PC-3 (cell line): ENCODE results near the gene CEPT1. TPM values are rescaled to one million over a fixed set of nuclear protein-coding genes. Genes with fewer than 3 reads are reported as not detected.
A peak's percentile ranks its signal among the peaks of the same experiment; 100 is the strongest.

Source experiments
- ATAC-seq: fragments of 200-7000 bp; cut with Tn5 transposase; 2 replicates; pipeline ENCODE4 v1.9.1; 2020; ENCODE audit warnings: mild to moderate bottlenecking, moderate library complexity
- BruUV-seq: library from RNA; stranded (reverse); fragments of 400-500 nt; replicated peaks from 2 replicates; lab custom pipeline; 2021; lab: Mats Ljungman, UMichigan
- CTCF ChIA-PET: fragments of 300-600 bp; sonication (Branson Sonifier 250); formaldehyde crosslinking; loops from one replicate; lab custom pipeline; 2022; ENCODE audit warnings: antibody characterized with exemption; lab: Charles Lee
- POLR2A ChIA-PET: fragments of 300-600 bp; sonication (Branson Sonifier 250); formaldehyde crosslinking; loops from one replicate; lab custom pipeline; 2022; ENCODE audit warnings: antibody characterized with exemption; ENCODE audit not compliant: unreplicated experiment; lab: Charles Lee
- DNase-seq: peaks from one replicate; pipeline ENCODE4 v3.0.0-alpha.2; 2015
- H2AFZ ChIP-seq: fragments of 300-600 bp; sonication (generic); 2 replicates; pipeline ENCODE4 v1.6.0; 2016; ENCODE audit warnings: antibody characterized with exemption, low read length
- H3F3A ChIP-seq: fragments of 300-600 bp; sonication (generic); one replicate; pipeline ENCODE4 v1.6.0; 2017; ENCODE audit warnings: antibody characterized with exemption, low read length, control low read depth, mild to moderate bottlenecking; ENCODE audit not compliant: unreplicated experiment
- H3K27ac ChIP-seq: fragments of 300-600 bp; sonication (generic); 2 replicates; pipeline ENCODE4 v1.5.1; 2016; ENCODE audit warnings: mild to moderate bottlenecking, low read length
- H3K27me3 ChIP-seq: fragments of 300-600 bp; sonication (generic); 2 replicates; pipeline ENCODE4 v1.6.1; 2016; ENCODE audit warnings: low read length, mixed read lengths
- H3K36me3 ChIP-seq: fragments of 300-600 bp; sonication (generic); 2 replicates; pipeline ENCODE4 v1.6.1; 2016; ENCODE audit warnings: low read depth, mixed run types, low read length, mixed read lengths
- H3K4me1 ChIP-seq: fragments of 300-600 bp; sonication (generic); 2 replicates; pipeline ENCODE4 v1.5.1; 2016; ENCODE audit warnings: low read length; ENCODE audit not compliant: insufficient read depth
- H3K4me2 ChIP-seq: fragments of 300-600 bp; sonication (generic); 2 replicates; pipeline ENCODE4 v1.6.0; 2016; ENCODE audit warnings: low read length
- H3K4me3 ChIP-seq: fragments of 300-600 bp; sonication (generic); 2 replicates; pipeline ENCODE4 v1.5.1; 2016; ENCODE audit warnings: mild to moderate bottlenecking, low read length, mixed read lengths
- H3K79me2 ChIP-seq: fragments of 300-600 bp; sonication (generic); 2 replicates; pipeline ENCODE4 v1.6.1; 2017; ENCODE audit warnings: low read length, mixed read lengths
- H3K9ac ChIP-seq: fragments of 300-600 bp; sonication (generic); 2 replicates; pipeline ENCODE4 v1.6.0; 2016; ENCODE audit warnings: mild to moderate bottlenecking, low read length
- H3K9me2 ChIP-seq: fragments of 300-600 bp; sonication (generic); replicated peaks from 2 replicates; pipeline ENCODE4 v1.6.1; 2016; ENCODE audit warnings: mixed run types, low read length, mixed read lengths
- H3K9me3 ChIP-seq: fragments of 300-600 bp; sonication (generic); 2 replicates; pipeline ENCODE4 v1.6.1; 2016; ENCODE audit warnings: low read length, mixed read lengths
- H4K20me1 ChIP-seq: fragments of 300-600 bp; sonication (generic); 2 replicates; pipeline ENCODE4 v1.6.1; 2016; ENCODE audit warnings: low read length, mixed read lengths
- CTCF ChIP-seq: fragments of 300-600 bp; sonication (generic); conservative IDR thresholded peaks from 2 replicates; pipeline ENCODE4 v1.5.1; 2017; ENCODE audit warnings: antibody characterized with exemption, low read depth, mild to moderate bottlenecking, low read length
- EZH2 ChIP-seq: fragments of 300-600 bp; sonication (generic); IDR thresholded peaks from one replicate; pipeline ENCODE4 v1.6.1; 2017; ENCODE audit warnings: antibody characterized with exemption, mild to moderate bottlenecking, low read length; ENCODE audit not compliant: unreplicated experiment
- EZH2phosphoT487 ChIP-seq: fragments of 300-600 bp; sonication (generic); IDR thresholded peaks from 2 replicates; pipeline ENCODE4 v1.6.1; 2018; ENCODE audit warnings: mild to moderate bottlenecking, antibody characterized with exemption, low read length, borderline replicate concordance
- intact Hi-C: fragments of 100-400 bp; cut with micrococcal nuclease; formaldehyde crosslinking; loops from 2 replicates; pipeline ENCODE4 v1.9.0; 2023
- total RNA-seq: library from RNA; depleted of rRNA; stranded (reverse); fragments of >200 nt; gene quantifications from 2 replicates; pipeline ENCODE4 v1.2.3, GENCODE V29; 2014

CEPT1 gene
- total RNA-seq, 1 experiment from 2014 or later, result 20.6 TPM

GRCh38 chr1:111204983-111205713 is 65.1 kb downstream of the CEPT1 start:
- no peaks in the 10 kb centered on the region for H3K79me2 ChIP-seq
- H3K4me3 ChIP-seq, result no peak overlapping the region
- DNase-seq, result no peak
- H3K27me3 ChIP-seq, result no peaks in the 10 kb centered on the region
- H3K9me3 ChIP-seq, result no peaks in the 10 kb centered on the region
- H3K4me1 ChIP-seq, result peaks cover 32% of the 10 kb centered on the region
- H3K36me3 ChIP-seq, result no peaks in the 10 kb centered on the region
- TF ChIP-seq EZH2, result no peak
- TF ChIP-seq EZH2phosphoT487, result no peak
- ChIA-PET CTCF (no interaction called here), POLR2A (no interaction called here)
- H3F3A ChIP-seq, result no peaks in the 10 kb centered on the region
- intact Hi-C loops, result no loop called here
- H3K4me2 ChIP-seq, result no peak overlapping the region; the same call in 1 of the 2 replicates
- H3K9ac ChIP-seq, result no peak overlapping the region
- no peaks in the 10 kb centered on the region for H4K20me1 ChIP-seq
- BruUV-seq, result no TSS peak
- H2AFZ ChIP-seq, result no peak overlapping the region; the same call in 1 of the 2 replicates
- H3K27ac ChIP-seq, result no peak overlapping the region
- H3K9me2 ChIP-seq, result no peaks in the 10 kb centered on the region
- no peak for ATAC-seq

GRCh38 chr1:111205714-111206050 is 65.7 kb downstream of the CEPT1 start:
- POLR2A ChIA-PET, result no interaction called here
- Histone ChIP-seq H4K20me1 (no peaks in the 10 kb centered on the region), H3K4me1 (peaks cover 32% of the 10 kb centered on the region), H3F3A (no peaks in the 10 kb centered on the region), H2AFZ (no peak overlapping the region), H3K4me3 (no peak overlapping the region), H3K9me2 (no peaks in the 10 kb centered on the region), H3K27me3 (no peaks in the 10 kb centered on the region), H3K36me3 (no peaks in the 10 kb centered on the region), H3K27ac (no peak overlapping the region), H3K9me3 (no peaks in the 10 kb centered on the region), H3K4me2 (no peak overlapping the region), H3K79me2 (no peaks in the 10 kb centered on the region), H3K9ac (no peak overlapping the region)
- no TSS peak for BruUV-seq
- ATAC-seq (no peak), DNase-seq (no peak)
- intact Hi-C loops, result no loop called here
- no peak for TF ChIP-seq EZH2
- TF ChIP-seq EZH2phosphoT487, result no peak
- no peak for TF ChIP-seq CTCF
- CTCF ChIA-PET, result no interaction called here

DNA sequence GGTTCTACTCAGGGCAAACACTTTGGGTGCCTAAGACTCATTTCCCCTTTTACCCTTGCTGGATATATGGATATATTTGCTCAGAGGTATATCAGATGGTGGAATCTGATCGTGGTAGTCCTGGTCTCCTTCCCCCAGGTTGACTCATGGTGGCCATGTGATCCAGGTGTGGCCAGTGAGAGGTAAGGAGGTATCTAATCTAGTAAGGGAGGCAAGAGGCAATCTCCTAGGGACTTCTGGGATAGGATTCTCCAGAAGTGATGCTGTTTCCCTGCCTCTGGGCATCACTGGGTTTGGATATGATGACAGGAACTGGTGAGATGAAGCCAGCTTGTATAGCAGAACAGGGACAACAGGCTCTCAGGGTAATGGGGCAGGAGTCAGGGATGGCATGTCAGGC is 68.9 kb downstream of the CEPT1 start:
- Histone ChIP-seq H3K9ac (no peak overlapping the region), H3F3A (no peaks in the 10 kb centered on the region), H3K9me3 (no peaks in the 10 kb centered on the region), H3K36me3 (no peaks in the 10 kb centered on the region), H3K9me2 (no peaks in the 10 kb centered on the region), H3K4me3 (no peak overlapping the region), H3K4me2 (no peak overlapping the region), H3K27ac (no peak overlapping the region), H3K79me2 (no peaks in the 10 kb centered on the region), H3K27me3 (no peaks in the 10 kb centered on the region), H3K4me1 (peaks cover 11% of the 10 kb centered on the region; the same call in 1 of the 2 replicates), H2AFZ (no peak overlapping the region), H4K20me1 (no peaks in the 10 kb centered on the region)
- CTCF ChIA-PET, result no interaction called here
- POLR2A ChIA-PET, result no interaction called here
- DNase-seq, result peak; percentile 58
- BruUV-seq, result no TSS peak
- TF ChIP-seq EZH2 (no peak), CTCF (no peak), EZH2phosphoT487 (no peak)
- intact Hi-C loops, result no loop called here
- ATAC-seq, result peak; percentile 36; the same call in 1 of the 2 replicates
